ENCODE results near the gene MTSS2.

The MTSS2 gene

DNA sequence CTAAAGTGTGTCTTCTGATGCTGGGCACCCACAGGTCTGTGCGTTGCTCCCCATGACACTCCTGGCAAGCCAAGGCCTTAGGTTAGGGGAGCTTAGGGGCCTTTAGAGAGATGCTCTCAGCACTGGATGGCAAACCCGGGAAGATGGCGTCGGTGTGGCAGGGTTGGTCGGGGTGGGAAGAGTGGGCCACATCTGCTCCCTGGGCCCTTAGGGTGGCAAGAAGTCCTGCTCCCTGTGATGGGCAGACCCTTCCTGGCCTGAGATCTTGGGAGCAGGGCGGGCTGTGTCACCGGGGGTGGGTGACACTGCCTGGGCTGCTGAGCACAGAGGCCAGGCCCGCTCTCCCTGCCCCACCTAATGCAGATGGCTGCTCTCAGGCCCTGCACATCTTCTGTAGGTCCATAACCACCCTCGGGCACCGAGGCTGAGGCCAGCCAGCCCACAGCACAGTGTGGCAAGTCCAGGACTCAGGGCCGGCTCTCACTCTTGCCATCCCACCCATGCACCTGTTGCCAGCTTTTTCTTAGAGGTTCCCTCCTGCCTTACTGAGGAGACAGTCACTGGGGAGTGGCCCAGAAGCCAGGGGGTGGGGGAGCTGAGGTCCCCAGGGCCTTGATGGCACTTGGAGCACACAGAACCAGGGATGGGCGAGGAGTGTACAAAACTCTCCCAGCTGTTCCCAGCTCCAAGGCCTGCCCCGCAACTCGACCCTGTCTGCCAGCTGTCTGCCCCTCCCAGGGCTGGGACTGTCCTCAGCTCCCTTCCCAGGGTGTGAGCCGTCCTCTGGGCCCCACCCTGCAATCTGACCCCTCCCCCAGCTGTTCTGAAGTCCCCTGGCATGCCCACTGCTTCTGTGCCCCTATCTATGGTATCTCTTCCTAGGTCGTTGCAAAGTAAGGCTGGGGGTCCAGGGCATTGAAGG is 4.4 kb upstream of the MTSS2 start:
- Histone ChIP-seq H3K9me3 (replicated peaks in 1 of 11) (no peaks in the 10 kb centered on the region), H3K4me3 (no peak overlapping the region), H3K9ac (peak overlapping the region in 2 of 11 experiments; percentile 47 to 64; a peak in 2 of 22 replicates), H3K4me2 (peak overlapping the region in 7 of 11 experiments; percentile 82 to 97 (median 93); a peak in 10 of 22 replicates), H3K27me3 (no peaks in the 10 kb centered on the region), H3K4me1 (peaks cover 11 to 92% (median 82%) of the 10 kb centered on the region in 10 experiments; a peak in 18 of 20 replicates), H4K20me1 (peaks cover 0 to 92% (median 7%) of the 10 kb centered on the region in 11 experiments; a peak in 10 of 22 replicates), H3K27ac (0 out of 22 replicates have a peak overlapping the region, but pooled peaks of 1 of the 11 experiments have one; percentile 45), H3K36me3 (peaks cover 0 to 64% (median 0%) of the 10 kb centered on the region in 11 experiments; a peak in 7 of 22 replicates)
- no peak for TF ChIP-seq Cebpa-rat (IDR thresholded peaks at IDR 0.05)

DNA sequence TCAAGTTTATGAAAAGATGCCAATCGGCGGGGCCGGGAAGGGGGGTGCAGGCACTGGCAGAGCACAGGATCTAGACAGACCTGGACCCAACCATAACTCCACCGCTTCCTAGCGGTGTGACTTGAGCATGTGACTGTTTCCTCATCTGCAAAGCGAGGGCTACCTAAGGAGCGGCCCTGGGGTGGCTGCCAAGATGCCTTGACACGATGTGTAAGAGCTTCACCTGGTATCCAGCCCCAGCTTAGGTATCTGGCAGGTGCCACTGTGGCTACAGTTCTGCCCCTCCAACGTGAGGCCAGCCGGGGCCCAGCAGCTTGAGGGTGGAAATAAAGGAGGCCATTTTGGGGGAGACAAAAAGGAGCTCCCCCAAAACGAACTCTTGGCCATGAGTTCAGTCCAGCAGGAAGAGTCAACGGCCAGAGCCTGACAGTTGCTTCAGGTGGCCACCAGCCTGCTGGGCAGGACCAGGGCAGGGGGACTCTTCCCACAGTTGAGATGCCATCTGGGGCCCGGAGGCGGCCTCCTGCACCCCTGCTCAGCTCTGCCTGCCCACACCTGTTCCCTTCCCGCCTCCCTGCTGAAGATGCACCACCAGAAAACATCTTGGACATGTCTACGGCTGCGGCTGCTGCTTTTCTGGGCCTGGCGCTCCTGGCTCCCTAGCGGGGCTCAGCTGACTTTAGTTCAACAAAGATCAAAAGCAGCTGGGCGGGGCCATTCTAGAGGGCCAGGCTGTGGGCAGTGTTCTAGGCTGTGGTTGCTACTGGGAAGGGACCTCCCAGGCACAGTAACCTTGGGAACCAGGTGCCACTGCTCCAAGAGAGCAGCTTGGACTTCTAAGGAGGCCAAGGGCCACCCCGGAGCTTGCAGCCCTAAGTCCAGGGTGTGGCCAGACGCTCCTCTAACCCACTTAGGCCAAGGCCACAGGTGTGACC is 3.4 kb upstream of the MTSS2 start:
- Histone ChIP-seq H3K27me3 (no peaks in the 10 kb centered on the region), H3K4me2 (peak overlapping the region in 7 of 11 experiments; percentile 31 to 94 (median 53); a peak in 11 of 22 replicates), H3K4me3 (no peak overlapping the region), H3K9me3 (replicated peaks in 1 of 11) (no peaks in the 10 kb centered on the region), H3K36me3 (peaks cover 0 to 55% (median 0%) of the 10 kb centered on the region in 11 experiments; a peak in 6 of 22 replicates), H3K9ac (no peak overlapping the region; a peak in 1 of 22 replicates), H4K20me1 (peaks cover 0 to 86% (median 7%) of the 10 kb centered on the region in 11 experiments; a peak in 17 of 22 replicates), H3K27ac (no peak overlapping the region), H3K4me1 (peaks cover 15 to 92% (median 80%) of the 10 kb centered on the region in 10 experiments; a peak in 19 of 20 replicates)
- TF ChIP-seq Cebpa-rat (IDR thresholded peaks at IDR 0.05) = no peak

GRCh38 chr16:70688246-70688742 is 2.4 kb upstream of the MTSS2 start:
- Histone ChIP-seq H4K20me1 (peaks cover 8 to 84% (median 17%) of the 10 kb centered on the region in 11 experiments; a peak in 21 of 22 replicates), H3K4me3 (no peak overlapping the region), H3K27ac (peak overlapping the region in 1 of 11 experiments; percentile 19; a peak in 2 of 22 replicates), H3K27me3 (no peaks in the 10 kb centered on the region), H3K9me3 (replicated peaks in 1 of 11) (no peaks in the 10 kb centered on the region), H3K36me3 (peaks cover 0 to 45% (median 0%) of the 10 kb centered on the region in 11 experiments; a peak in 6 of 22 replicates), H3K9ac (peak overlapping the region in 1 of 11 experiments; percentile 24; a peak in 1 of 22 replicates), H3K4me1 (peaks cover 10 to 92% (median 80%) of the 10 kb centered on the region in 10 experiments; a peak in 19 of 20 replicates), H3K4me2 (peak overlapping the region in 9 of 11 experiments; percentile 31 to 81 (median 42); a peak in 15 of 22 replicates)
- no peak for TF ChIP-seq Cebpa-rat (IDR thresholded peaks at IDR 0.05)

DNA sequence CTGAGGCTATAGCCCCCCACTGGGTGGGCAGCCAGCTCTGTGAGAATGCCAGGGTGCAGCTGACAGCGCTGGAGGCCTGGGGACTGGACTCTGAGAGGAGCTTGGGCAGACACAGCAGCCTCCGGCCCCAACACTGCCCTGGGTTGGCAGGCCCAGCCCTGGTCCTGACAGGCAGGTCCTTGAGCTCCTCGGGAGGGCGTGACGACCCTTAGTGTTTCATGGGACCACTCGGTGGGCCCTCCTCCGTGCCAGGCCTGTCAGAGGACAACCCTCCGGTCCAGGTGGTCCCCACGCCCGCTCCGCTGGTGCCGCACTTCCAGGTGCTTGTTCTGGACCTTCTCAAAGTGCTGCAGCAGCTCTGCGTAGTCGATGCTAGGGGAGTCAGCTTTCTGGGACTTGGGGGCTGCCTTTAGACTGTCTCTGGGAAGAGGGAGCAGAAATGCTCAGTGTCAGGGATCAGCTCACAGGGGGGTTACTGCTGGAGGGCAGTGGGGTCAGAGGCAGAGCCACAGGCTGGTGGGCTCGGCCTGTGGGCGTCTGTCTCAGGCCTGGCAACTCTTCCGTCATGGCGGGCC is 1.9 kb upstream of the MTSS2 start:
- no peak for TF ChIP-seq Cebpa-rat (IDR thresholded peaks at IDR 0.05)

GRCh38 chr16:70687102-70687511 is 1.3 kb upstream of the MTSS2 start:
- TF ChIP-seq Cebpa-rat (IDR thresholded peaks at IDR 0.05) = no peak
- Histone ChIP-seq H3K4me3 (no peak overlapping the region), H4K20me1 (peaks cover 20 to 82% (median 29%) of the 10 kb centered on the region in 11 experiments; a peak in 21 of 22 replicates), H3K9ac (peak overlapping the region in 1 of 11 experiments; percentile 94; a peak in 1 of 22 replicates), H3K4me2 (peak overlapping the region in 8 of 11 experiments; percentile 81 to 99 (median 96); a peak in 12 of 22 replicates), H3K27me3 (no peaks in the 10 kb centered on the region), H3K9me3 (replicated peaks in 1 of 11) (no peaks in the 10 kb centered on the region), H3K27ac (no peak overlapping the region), H3K36me3 (peaks cover 0 to 33% (median 0%) of the 10 kb centered on the region in 11 experiments; a peak in 7 of 22 replicates), H3K4me1 (peaks cover 9 to 92% (median 80%) of the 10 kb centered on the region in 10 experiments; a peak in 19 of 20 replicates)

More for the DNA sequence above, 1.9 kb upstream of the MTSS2 start:
- peaks cover 13 to 84% (median 22%) of the 10 kb centered on the region in 11 experiments; a peak in 21 of 22 replicates for H4K20me1 ChIP-seq
- H3K27me3 ChIP-seq = no peaks in the 10 kb centered on the region
- peaks cover 0 to 40% (median 0%) of the 10 kb centered on the region in 11 experiments; a peak in 7 of 22 replicates for H3K36me3 ChIP-seq
- no peaks in the 10 kb centered on the region for H3K9me3 ChIP-seq (replicated peaks in 1 of 11)
- peak overlapping the region in 1 of 11 experiments; percentile 19; a peak in 1 of 22 replicates for H3K27ac ChIP-seq
- H3K4me3 ChIP-seq = no peak overlapping the region
- peak overlapping the region in 9 of 11 experiments; percentile 31 to 91 (median 42); a peak in 13 of 22 replicates for H3K4me2 ChIP-seq
- peaks cover 9 to 92% (median 80%) of the 10 kb centered on the region in 10 experiments; a peak in 19 of 20 replicates for H3K4me1 ChIP-seq
- peak overlapping the region in 1 of 11 experiments; percentile 24; a peak in 2 of 22 replicates for H3K9ac ChIP-seq

- peak overlapping the region in 10 of 11 experiments; percentile 50 to 90 (median 81); a peak in 19 of 22 replicates for H3K27ac ChIP-seq
- peak overlapping the region; percentile 81 to 99 (median 96) for H3K4me2 ChIP-seq
- no peaks in the 10 kb centered on the region for H3K27me3 ChIP-seq
- peaks cover 25 to 82% (median 34%) of the 10 kb centered on the region in 11 experiments; a peak in 21 of 22 replicates for H4K20me1 ChIP-seq
- H3K9me3 ChIP-seq (replicated peaks in 1 of 11) = no peaks in the 10 kb centered on the region
- H3K36me3 ChIP-seq = peaks cover 0 to 27% (median 0%) of the 10 kb centered on the region in 11 experiments; a peak in 7 of 22 replicates
- H3K4me3 ChIP-seq = peak overlapping the region; percentile 56 to 95 (median 87)
- peak overlapping the region; percentile 75 to 94 (median 88) for H3K9ac ChIP-seq
- no peak for TF ChIP-seq Cebpa-rat (IDR thresholded peaks at IDR 0.05)
- H3K4me1 ChIP-seq = peaks cover 9 to 92% (median 80%) of the 10 kb centered on the region in 10 experiments; a peak in 19 of 20 replicates
Observed at GRCh38 chr16:70686376-70687101, 686 bp upstream of the MTSS2 start.
